Endothelial cell of umbilical vein (primary cell): ENCODE data around the gene MYBPC1. TPM values are rescaled to one million over a fixed set of nuclear protein-coding genes. Genes with fewer than 3 reads are reported as not detected.

Experiments
- BruUV-seq: library from RNA; stranded (reverse); fragments of 400-500 nt; replicated peaks from 2 replicates; lab custom pipeline; 2021; lab: Mats Ljungman, UMichigan
- CTCF ChIA-PET: fragments of 300-600, 350-600 bp; sonication (Branson Sonifier 250); formaldehyde crosslinking; loops from one replicate; lab custom pipeline; 2021; ENCODE audit warnings: antibody characterized with exemption, inconsistent platforms; lab: Charles Lee
- POLR2A ChIA-PET: fragments of 300-600, 350-600 bp; sonication (Branson Sonifier 250); formaldehyde crosslinking; loops from one replicate; lab custom pipeline; 2021; ENCODE audit warnings: antibody characterized with exemption, inconsistent platforms; lab: Charles Lee
- DNase-seq: peaks from one replicate; pipeline ENCODE4 v3.0.0-alpha.2; 2011; ENCODE audit warnings: low read depth, low spot score
- FAIRE-seq: peaks from 2 replicates; lab custom pipeline; 2011; peaks lifted over from hg19 to GRCh38; lab: Jason Lieb, UNC
- H2AFZ ChIP-seq: 2 replicates; pipeline ENCODE4 v1.6.0; 2012; ENCODE audit warnings: low read depth, low read length, control low read depth, inconsistent platforms
- H3K27ac ChIP-seq: 2 replicates; pipeline ENCODE4 v1.5.1; 2011; ENCODE audit warnings: low read depth, mild to moderate bottlenecking, control low read depth, low read length, moderate library complexity; ENCODE audit not compliant: insufficient read depth
- H3K27me3 ChIP-seq, 2 experiments: 2 replicates each; pipeline versions ENCODE4 v1.6.0 to v1.6.1; 2011; ENCODE audit warnings: low read length in 2 of 2, mixed read lengths in 1 of 2; ENCODE audit not compliant: control insufficient read depth in 2 of 2, insufficient read depth in 2 of 2
- H3K36me3 ChIP-seq, 2 experiments: 2 replicates in 1 of 2; 3 replicates in 1 of 2; pipeline ENCODE4 v1.5.1; 2011; ENCODE audit warnings: low read length in 2 of 2, mild to moderate bottlenecking in 1 of 2, moderate library complexity in 1 of 2; ENCODE audit not compliant: control insufficient read depth in 2 of 2, insufficient read depth in 2 of 2; ENCODE audit errors: extremely low read depth in 1 of 2
- H3K4me1 ChIP-seq: 3 replicates; pipeline ENCODE4 v1.5.1; 2011; ENCODE audit warnings: mild to moderate bottlenecking, low read length; ENCODE audit not compliant: control insufficient read depth, insufficient read depth; ENCODE audit errors: extremely low read depth
- H3K4me2 ChIP-seq: 2 replicates; pipeline ENCODE4 v1.6.1; 2011; ENCODE audit warnings: low read length, control low read depth, mixed read lengths; ENCODE audit not compliant: insufficient read depth
- H3K4me3 ChIP-seq, 3 experiments: fragments of 200-600 bp in 1 of 3; sonication (generic), shearing (Covaris generic) in 1 of 3; replicated peaks in 1 of 3; 2 replicates each; pipeline ENCODE4 v1.5.1; 2011 to 2016; ENCODE audit warnings: control low read depth in 3 of 3, low read length in 3 of 3, mild to moderate bottlenecking in 2 of 3, inconsistent platforms in 1 of 3, low read depth in 1 of 3, moderate library complexity in 1 of 3; ENCODE audit not compliant: insufficient read depth in 1 of 3
- H3K79me2 ChIP-seq: 2 replicates; pipeline ENCODE4 v1.6.0; 2012; ENCODE audit warnings: low read length, inconsistent platforms; ENCODE audit not compliant: control insufficient read depth, insufficient read depth
- H3K9ac ChIP-seq: replicated peaks from 2 replicates; pipeline ENCODE3; 2011; ENCODE audit warnings: low read length, control low read depth; ENCODE audit not compliant: insufficient read depth; ENCODE audit errors: extremely low read depth
- H3K9me1 ChIP-seq: replicated peaks from 3 replicates; pipeline ENCODE4 v1.6.0; 2011; ENCODE audit warnings: mild to moderate bottlenecking, low read length; ENCODE audit not compliant: control insufficient read depth, insufficient read depth; ENCODE audit errors: extremely low read depth
- H3K9me3 ChIP-seq: replicated peaks from 2 replicates; pipeline ENCODE4 v1.5.1; 2012; ENCODE audit warnings: low read length, inconsistent platforms; ENCODE audit not compliant: control insufficient read depth, insufficient read depth
- H4K20me1 ChIP-seq: replicated peaks from 2 replicates; pipeline ENCODE3; 2011; ENCODE audit warnings: mild to moderate bottlenecking, low read length; ENCODE audit not compliant: control insufficient read depth, insufficient read depth; ENCODE audit errors: extremely low read depth
- EZH2 ChIP-seq: IDR thresholded peaks from 2 replicates; pipeline ENCODE4 v1.6.1; 2012; ENCODE audit warnings: borderline replicate concordance, low read depth, mild to moderate bottlenecking, moderate library complexity, low read length, inconsistent platforms; ENCODE audit not compliant: severe bottlenecking
- FOS ChIP-seq: IDR thresholded peaks from 2 replicates; pipeline ENCODE4 v1.6.1; 2011; ENCODE audit warnings: mild to moderate bottlenecking, low read length, moderate library complexity, borderline replicate concordance; ENCODE audit not compliant: insufficient read depth
- MYC ChIP-seq: IDR thresholded peaks from one replicate; pipeline ENCODE4 v1.6.1; 2011; ENCODE audit warnings: mild to moderate bottlenecking, low read depth, low read length
- dilution Hi-C: fragments of 300-500 bp; cut with MboI; formaldehyde crosslinking; loops from one replicate; pipeline ENCODE4 v1.15.0; 2019; ENCODE audit warnings: low sequenced_read_pairs; ENCODE audit not compliant: extremely low pct_ligation_motif_present
- intact Hi-C: fragments of 100-400 bp; cut with micrococcal nuclease; formaldehyde crosslinking; loops from one replicate; pipeline ENCODE4 v1.10.0; 2022
- polyA plus RNA-seq, 4 experiments: library from polyadenylated mRNA; depleted of rRNA in 3 of 4; stranded (reverse) in 3 of 4; unstranded in 1 of 4; fragments of >200 nt; gene quantifications; 2 replicates each; pipeline versions ENCODE4 v1.2.1 to v1.2.3, GENCODE V29; 2011 to 2012; ENCODE audit warnings: missing spikeins in 1 of 4
- total RNA-seq: library from RNA; stranded (reverse); gene quantifications from 2 replicates; pipeline ENCODE4 v1.2.3, GENCODE V29; 2021
- TF ChIP-seq, protein P1 (sequence below): IDR thresholded peaks from 2 replicates; pipeline ENCODE4 v1.6.1; 2011; ENCODE audit not compliant: insufficient read depth, insufficient read length
- TF ChIP-seq, protein P2 (sequence below), 2 donors: IDR thresholded peaks; 1 replicate in 1 of 2; 2 replicates in 1 of 2; pipeline ENCODE4 v1.5.1; 2011; ENCODE audit warnings: low read length in 2 of 2, mild to moderate bottlenecking in 2 of 2, moderate library complexity in 2 of 2, control low read depth in 1 of 2, inconsistent platforms in 1 of 2, low read depth in 1 of 2; ENCODE audit not compliant: insufficient read depth in 1 of 2; ENCODE audit errors: extremely low read depth in 1 of 2

The MYBPC1 gene
- total and polyA plus RNA-seq, 2 donors (not counting 3 experiments of a cell fraction or from before 2014, with no cell fraction given), result not detected

DNA sequence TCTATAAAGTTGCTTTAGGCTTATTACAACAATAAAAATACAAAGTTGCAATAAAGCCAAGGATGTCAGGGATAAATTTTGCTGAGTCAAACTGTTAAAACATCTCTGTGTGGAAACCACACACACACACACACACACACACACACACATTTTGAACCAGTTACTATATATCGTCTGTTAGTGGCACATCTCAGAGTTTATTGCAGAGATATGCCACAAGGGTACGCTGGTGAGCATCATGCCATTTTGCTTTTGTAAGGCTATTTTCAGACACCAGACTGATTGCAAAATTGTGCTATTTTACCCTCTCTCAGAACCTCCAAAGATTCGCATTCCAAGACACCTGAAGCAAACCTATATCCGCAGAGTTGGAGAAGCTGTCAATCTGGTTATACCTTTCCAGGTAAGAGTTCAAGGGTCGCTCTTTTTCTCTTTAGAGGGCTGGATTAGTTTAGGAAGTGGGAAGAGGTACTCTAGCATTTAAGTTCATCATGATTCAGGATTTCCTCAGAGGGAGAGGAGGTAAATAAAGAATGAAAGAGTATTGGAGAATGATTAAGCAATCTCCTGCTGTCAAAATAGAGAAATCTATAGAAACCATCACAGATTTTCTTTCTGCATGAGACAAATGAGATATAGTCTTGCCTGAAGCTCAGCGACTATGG lies 75.4 kb downstream of the MYBPC1 start:
- CTCF ChIA-PET, result interaction anchor here (0.9 to 1.9 kb wide), 3 partner anchors 12 to 169 kb away, joined by 3 to 16 read pairs (median 4); no protein-coding TSS in a partner anchor
- dilution Hi-C loops (no loop called here), intact Hi-C loops (loop anchor here (1.0 kb wide), 1 partner anchor 89 kb away; no protein-coding TSS in a partner anchor)
- H3K36me3 ChIP-seq, result no peaks in the 10 kb centered on the region
- no peak overlapping the region for H2AFZ ChIP-seq
- no peak overlapping the region for H3K4me2 ChIP-seq
- H3K9me1 ChIP-seq, result no peaks in the 10 kb centered on the region
- no peaks in the 10 kb centered on the region for H3K79me2 ChIP-seq
- DNase-seq, result peak; percentile 47
- POLR2A ChIA-PET, result no interaction called here
- H3K9ac ChIP-seq, result no peak overlapping the region
- H3K4me1 ChIP-seq, result no peaks in the 10 kb centered on the region
- no peaks in the 10 kb centered on the region for H3K27me3 ChIP-seq
- TF ChIP-seq MYC, result no peak
- no peak for TF ChIP-seq FOS
- no peak for TF ChIP-seq EZH2
- TF ChIP-seq, protein P1, sequence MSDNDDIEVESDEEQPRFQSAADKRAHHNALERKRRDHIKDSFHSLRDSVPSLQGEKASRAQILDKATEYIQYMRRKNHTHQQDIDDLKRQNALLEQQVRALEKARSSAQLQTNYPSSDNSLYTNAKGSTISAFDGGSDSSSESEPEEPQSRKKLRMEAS, result no peak
- TF ChIP-seq, protein P2, sequence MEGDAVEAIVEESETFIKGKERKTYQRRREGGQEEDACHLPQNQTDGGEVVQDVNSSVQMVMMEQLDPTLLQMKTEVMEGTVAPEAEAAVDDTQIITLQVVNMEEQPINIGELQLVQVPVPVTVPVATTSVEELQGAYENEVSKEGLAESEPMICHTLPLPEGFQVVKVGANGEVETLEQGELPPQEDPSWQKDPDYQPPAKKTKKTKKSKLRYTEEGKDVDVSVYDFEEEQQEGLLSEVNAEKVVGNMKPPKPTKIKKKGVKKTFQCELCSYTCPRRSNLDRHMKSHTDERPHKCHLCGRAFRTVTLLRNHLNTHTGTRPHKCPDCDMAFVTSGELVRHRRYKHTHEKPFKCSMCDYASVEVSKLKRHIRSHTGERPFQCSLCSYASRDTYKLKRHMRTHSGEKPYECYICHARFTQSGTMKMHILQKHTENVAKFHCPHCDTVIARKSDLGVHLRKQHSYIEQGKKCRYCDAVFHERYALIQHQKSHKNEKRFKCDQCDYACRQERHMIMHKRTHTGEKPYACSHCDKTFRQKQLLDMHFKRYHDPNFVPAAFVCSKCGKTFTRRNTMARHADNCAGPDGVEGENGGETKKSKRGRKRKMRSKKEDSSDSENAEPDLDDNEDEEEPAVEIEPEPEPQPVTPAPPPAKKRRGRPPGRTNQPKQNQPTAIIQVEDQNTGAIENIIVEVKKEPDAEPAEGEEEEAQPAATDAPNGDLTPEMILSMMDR (IDR thresholded peaks at IDR 0.05; ENCODE audit: extremely low read depth in 1 of 2, insufficient read depth in 1 of 2, low read depth in 1 of 2, low read length in 2 of 2), result peak; percentile 33 to 46
- no peaks in the 10 kb centered on the region for H3K9me3 ChIP-seq
- peak; percentile 65 for FAIRE-seq
- no TSS peak for BruUV-seq
- no peak overlapping the region for H3K27ac ChIP-seq
- H4K20me1 ChIP-seq, result no peaks in the 10 kb centered on the region
- H3K4me3 ChIP-seq, result no peak overlapping the region
